Keratinocyte (primary cell): ENCODE measurements around the gene CCDC141.

Experiments used
- CTCF ChIP-seq, 3 experiments: IDR thresholded peaks in 1 of 3; conservative IDR thresholded peaks in 1 of 3; optimal IDR thresholded peaks in 1 of 3; 2 replicates in 2 of 3; 3 replicates in 1 of 3; pipeline versions ENCODE3 to v1.5.1; 2011; ENCODE audit warnings: low read length in 3 of 3, mild to moderate bottlenecking in 3 of 3, moderate library complexity in 2 of 3, control low read depth in 1 of 3, inconsistent platforms in 1 of 3; ENCODE audit not compliant: insufficient read depth in 2 of 3; ENCODE audit errors: extremely low read depth in 1 of 3
- EZH2 ChIP-seq: IDR thresholded peaks from one replicate; pipeline ENCODE4 v1.6.1; 2012; ENCODE audit warnings: inconsistent platforms, mild to moderate bottlenecking, low read length, moderate library complexity

GRCh38 chr2:178994264-178994663 lies 55.7 kb downstream of the CCDC141 start:
- no peak for TF ChIP-seq EZH2
- no peak for TF ChIP-seq CTCF (optimal IDR thresholded peaks at IDR 0.05 in 1 of 3, IDR thresholded peaks at IDR 0.05 in 1 of 3, conservative IDR thresholded peaks at IDR 0.05 in 1 of 3; ENCODE audit: extremely low read depth in 1 of 3, insufficient read depth in 2 of 3, low read length in 3 of 3)
